ENCODE results near the gene STMND1. TPM values are rescaled to one million over a fixed set of nuclear protein-coding genes. Genes with fewer than 3 reads are reported as not detected.

The STMND1 gene
- total RNA-seq, 1 experiment from 2014 or later, result not detected

GRCh38 chr6:17093686-17094085 lies 8.2 kb upstream of the STMND1 start:
- Mint-ChIP-seq H3K36me3 (peaks cover 3% of the 10 kb centered on the region; the same call in 1 of the 2 replicates), H3K27me3 (ENCODE audit: low read depth) (no peaks in the 10 kb centered on the region), H3K9me3 (peaks cover 8% of the 10 kb centered on the region), H3K27ac (no peak overlapping the region), H3K4me3 (no peak overlapping the region), H3K4me1 (peaks cover 15% of the 10 kb centered on the region)
- peak; percentile 74 for ATAC-seq
- CTCF ChIA-PET, result interaction anchor here (1.0 kb wide), 2 partner anchors 97 to 808 kb away, joined by 3 to 4 read pairs; no protein-coding TSS in a partner anchor
- peak; percentile 33 for DNase-seq (ENCODE audit: low spot score)
- TF ChIP-seq E2F4 (CRISPR knock-in tag; IDR thresholded peaks at IDR 0.05; ENCODE audit: borderline replicate concordance, low read depth) (no peak), ZNF416 (CRISPR knock-in tag; IDR thresholded peaks at IDR 0.05) (no peak), ZNF423 (CRISPR knock-in tag; IDR thresholded peaks at IDR 0.05) (no peak), ELF4 (CRISPR knock-in tag; IDR thresholded peaks at IDR 0.05; ENCODE audit: low read depth) (no peak), ZNF281 (CRISPR knock-in tag; IDR thresholded peaks at IDR 0.05) (no peak), IRF1 (CRISPR knock-in tag; IDR thresholded peaks at IDR 0.05) (no peak), ERG (CRISPR knock-in tag; IDR thresholded peaks at IDR 0.05) (no peak), GABPB1 (CRISPR knock-in tag; IDR thresholded peaks at IDR 0.05) (no peak), GRHL2 (CRISPR knock-in tag; IDR thresholded peaks at IDR 0.05; ENCODE audit: insufficient replicate concordance, severe bottlenecking) (no peak), TP53 (CRISPR knock-in tag; IDR thresholded peaks at IDR 0.05) (no peak), STAT6 (CRISPR knock-in tag; conservative IDR thresholded peaks at IDR 0.05; ENCODE audit: low read depth) (no peak), MAX (CRISPR knock-in tag; IDR thresholded peaks at IDR 0.05) (no peak), ZBTB21 (CRISPR knock-in tag; IDR thresholded peaks at IDR 0.05; ENCODE audit: borderline replicate concordance) (no peak), NR1H2 (CRISPR knock-in tag; IDR thresholded peaks at IDR 0.05) (no peak), ATF6 (CRISPR knock-in tag; IDR thresholded peaks at IDR 0.05) (no peak)
- POLR2A ChIA-PET, result no interaction called here
